HFF-Myc (cell line): ENCODE measurements around the gene TGDS.

Experiments
- DNase-seq: peaks from one replicate; pipeline ENCODE4 v3.0.0-alpha.2; 2011; ENCODE audit warnings: low read depth; ENCODE audit errors: extremely low read depth
- H3K4me3 ChIP-seq: replicated peaks from 2 replicates; pipeline ENCODE4 v1.5.1; 2011; ENCODE audit warnings: low read depth, mild to moderate bottlenecking, control low read depth, low read length
- CTCF ChIP-seq: IDR thresholded peaks from 2 replicates; pipeline ENCODE4 v1.5.1; 2012; ENCODE audit warnings: mild to moderate bottlenecking, low read depth, low read length, control low read depth; ENCODE audit errors: missing control alignments

Gene TGDS

GRCh38 chr13:94588541-94588940, 7.4 kb downstream of the TGDS start:
- TF ChIP-seq CTCF, result no peak
- DNase-seq, result no peak

GRCh38 chr13:94586371-94586770, 9.6 kb downstream of the TGDS start:
- no peak for DNase-seq
- TF ChIP-seq CTCF, result no peak
- H3K4me3 ChIP-seq, result no peak overlapping the region

More at GRCh38 chr13:94588541-94588940, 7.4 kb downstream of the TGDS start:
- no peak overlapping the region for H3K4me3 ChIP-seq

GRCh38 chr13:94585543-94586101, 10.3 kb downstream of the TGDS start:
- H3K4me3 ChIP-seq, result no peak overlapping the region
- TF ChIP-seq CTCF, result no peak
- no peak for DNase-seq

- no peak for TF ChIP-seq CTCF
- DNase-seq, result no peak
- H3K4me3 ChIP-seq, result no peak overlapping the region
Observed at GRCh38 chr13:94583926-94584325, 12.0 kb downstream of the TGDS start.

GRCh38 chr13:94579063-94579462, 16.9 kb downstream of the TGDS start:
- H3K4me3 ChIP-seq, result no peak overlapping the region
- DNase-seq, result no peak
- TF ChIP-seq CTCF, result no peak

- TF ChIP-seq CTCF, result no peak
- DNase-seq, result no peak
- H3K4me3 ChIP-seq, result no peak overlapping the region
Observed at GRCh38 chr13:94569615-94570014, 26.3 kb downstream of the TGDS start.

GRCh38 chr13:94568443-94568842, 27.5 kb downstream of the TGDS start:
- H3K4me3 ChIP-seq, result no peak overlapping the region
- no peak for DNase-seq
- TF ChIP-seq CTCF, result no peak
